Tibial artery (tissue), 4 donors: Measurements from ENCODE around the gene TACC3.

Source experiments
- DNase-seq, 2 donors: peaks; one replicate each; pipeline ENCODE4 v3.0.0-alpha.2; 2019
- H3K27ac ChIP-seq, 2 donors: fragments of 200-600 bp; sonication (generic) in 1 of 2; 1 replicate in 1 of 2; 2 replicates in 1 of 2; pipeline ENCODE4 v1.5.1; 2018 to 2019; ENCODE audit warnings: mild to moderate bottlenecking in 1 of 2
- H3K27me3 ChIP-seq, 2 donors: fragments of 200-600 bp; sonication (generic) in 1 of 2; one replicate each; pipeline versions ENCODE4 v1.5.1 to v1.6.0; 2016 to 2019
- H3K36me3 ChIP-seq, 3 donors: fragments of 200-600 bp; sonication (generic) in 2 of 3; one replicate each; pipeline ENCODE4 v1.5.1; 2016 to 2019; ENCODE audit warnings: mild to moderate bottlenecking in 2 of 3
- H3K4me1 ChIP-seq, 4 donors: fragments of 200-600 bp; sonication (generic) in 2 of 4; 1 replicate in 3 of 4; 2 replicates in 1 of 4; pipeline ENCODE4 v1.5.1; 2016 to 2019
- H3K4me3 ChIP-seq, 2 donors: fragments of 200-600 bp; sonication (generic) in 1 of 2; 1 replicate in 1 of 2; 2 replicates in 1 of 2; pipeline ENCODE4 v1.5.1; 2018 to 2019; ENCODE audit warnings: mild to moderate bottlenecking in 2 of 2
- H3K9me3 ChIP-seq, 3 donors: fragments of 200-600 bp; sonication (generic) in 1 of 3; one replicate each; pipeline ENCODE4 v1.5.1; 2016 to 2019
- intact Hi-C: fragments of 100-400 bp; cut with DNase I; formaldehyde crosslinking; loops from one replicate; pipeline ENCODE4 v1.15.0; 2023; ENCODE audit warnings: low total_unique reads
- TF ChIP-seq, protein P1 (sequence below), 2 experiments: fragments of 200-600 bp in 1 of 2; fragments of 450-650 bp in 1 of 2; IDR thresholded peaks; one replicate each; pipeline ENCODE4 v1.5.1; 2017 to 2019; ENCODE audit warnings: antibody characterized with exemption in 2 of 2, mild to moderate bottlenecking in 1 of 2, moderate library complexity in 1 of 2

Gene TACC3

DNA sequence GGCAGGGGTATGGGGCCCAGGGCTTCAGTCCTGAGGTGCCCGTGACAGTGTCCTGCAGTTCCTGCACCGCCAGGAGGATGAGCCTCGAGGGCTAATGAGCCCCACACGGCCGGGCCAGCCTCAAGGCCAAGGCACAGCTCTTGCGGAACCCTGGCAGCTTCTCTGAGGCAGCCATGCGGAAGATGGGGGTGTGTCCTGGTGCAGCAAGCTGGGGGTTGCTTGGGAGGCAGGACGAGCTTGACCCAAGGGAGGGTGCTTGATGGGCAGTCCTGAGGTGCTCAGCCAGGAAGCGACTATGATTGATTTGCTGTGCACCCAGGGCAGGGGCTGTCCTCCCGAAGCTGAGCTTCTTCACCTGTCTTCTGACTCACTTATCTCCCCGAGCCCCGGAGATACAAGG is 62.6 kb downstream of the TACC3 start:
- H3K4me1 ChIP-seq = peaks cover 0 to 9% (median 4%) of the 10 kb centered on the region in 4 donors
- DNase-seq = no peak

GRCh38 chr4:1784395-1784788 is 63.1 kb downstream of the TACC3 start:
- TF ChIP-seq, protein P1, sequence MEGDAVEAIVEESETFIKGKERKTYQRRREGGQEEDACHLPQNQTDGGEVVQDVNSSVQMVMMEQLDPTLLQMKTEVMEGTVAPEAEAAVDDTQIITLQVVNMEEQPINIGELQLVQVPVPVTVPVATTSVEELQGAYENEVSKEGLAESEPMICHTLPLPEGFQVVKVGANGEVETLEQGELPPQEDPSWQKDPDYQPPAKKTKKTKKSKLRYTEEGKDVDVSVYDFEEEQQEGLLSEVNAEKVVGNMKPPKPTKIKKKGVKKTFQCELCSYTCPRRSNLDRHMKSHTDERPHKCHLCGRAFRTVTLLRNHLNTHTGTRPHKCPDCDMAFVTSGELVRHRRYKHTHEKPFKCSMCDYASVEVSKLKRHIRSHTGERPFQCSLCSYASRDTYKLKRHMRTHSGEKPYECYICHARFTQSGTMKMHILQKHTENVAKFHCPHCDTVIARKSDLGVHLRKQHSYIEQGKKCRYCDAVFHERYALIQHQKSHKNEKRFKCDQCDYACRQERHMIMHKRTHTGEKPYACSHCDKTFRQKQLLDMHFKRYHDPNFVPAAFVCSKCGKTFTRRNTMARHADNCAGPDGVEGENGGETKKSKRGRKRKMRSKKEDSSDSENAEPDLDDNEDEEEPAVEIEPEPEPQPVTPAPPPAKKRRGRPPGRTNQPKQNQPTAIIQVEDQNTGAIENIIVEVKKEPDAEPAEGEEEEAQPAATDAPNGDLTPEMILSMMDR (IDR thresholded peaks at IDR 0.05) = no peak
- Histone ChIP-seq H3K36me3 (no peaks in the 10 kb centered on the region), H3K27me3 (peaks cover 0 to 22% of the 10 kb centered on the region in 2 donors), H3K9me3 (no peaks in the 10 kb centered on the region), H3K4me3 (no peak overlapping the region), H3K4me1 (peaks cover 0 to 9% (median 4%) of the 10 kb centered on the region in 4 donors), H3K27ac (no peak overlapping the region)
- intact Hi-C loops = no loop called here
- DNase-seq = no peak

More for the DNA sequence above, 62.6 kb downstream of the TACC3 start:
- Histone ChIP-seq H3K27ac (no peak overlapping the region), H3K36me3 (no peaks in the 10 kb centered on the region), H3K9me3 (no peaks in the 10 kb centered on the region), H3K4me3 (no peak overlapping the region), H3K27me3 (peaks cover 0 to 26% of the 10 kb centered on the region in 2 donors)
- intact Hi-C loops = no loop called here
- TF ChIP-seq, protein P1 (IDR thresholded peaks at IDR 0.05) = no peak

DNA sequence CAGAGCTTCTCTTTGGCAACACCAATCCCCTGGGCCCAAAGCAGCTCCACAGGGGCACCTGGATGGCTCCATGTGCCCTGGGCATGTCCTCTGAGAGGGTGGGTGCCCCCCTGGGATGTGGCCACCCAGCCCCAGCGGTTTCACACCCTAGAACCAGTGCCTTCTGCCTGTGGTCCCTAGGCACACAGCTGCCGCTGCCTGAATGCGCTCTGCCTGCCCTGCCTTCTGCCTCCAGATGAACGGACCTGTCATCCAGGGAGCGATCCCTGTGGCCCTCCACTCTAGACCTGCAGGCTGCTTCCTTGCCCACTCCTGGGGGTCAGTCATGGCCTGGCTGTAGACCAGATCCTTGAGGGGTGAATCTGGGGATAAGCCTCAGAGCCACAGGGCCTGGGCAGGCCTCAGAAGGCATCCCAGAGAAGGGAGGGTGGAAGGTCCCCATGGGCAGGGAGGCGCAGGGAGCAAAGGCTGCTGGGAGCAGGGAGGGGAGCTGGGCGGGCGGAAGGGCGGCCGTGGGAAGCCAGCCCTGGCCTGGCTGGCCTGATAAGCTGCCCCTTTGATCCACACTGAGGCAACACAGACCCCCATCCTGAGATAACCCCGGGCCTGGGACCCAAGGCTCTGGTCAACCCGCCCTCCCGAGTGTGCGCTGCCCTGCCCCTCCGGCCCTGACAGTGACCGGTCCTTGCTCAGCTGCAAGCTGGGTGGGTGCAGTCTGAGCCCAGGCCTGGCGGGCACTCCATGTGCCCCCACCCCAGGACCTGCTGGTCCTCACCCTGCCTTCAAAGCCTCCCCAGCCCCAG is 63.7 kb downstream of the TACC3 start:
- no peak for DNase-seq
- H3K4me1 ChIP-seq = peaks cover 0 to 9% (median 4%) of the 10 kb centered on the region in 4 donors
- H3K27me3 ChIP-seq = peaks cover 0 to 24% of the 10 kb centered on the region in 2 donors
- intact Hi-C loops = no loop called here
- no peak overlapping the region for H3K27ac ChIP-seq
- TF ChIP-seq, protein P1 (IDR thresholded peaks at IDR 0.05) = no peak
- no peak overlapping the region for H3K4me3 ChIP-seq
- no peaks in the 10 kb centered on the region for H3K36me3 ChIP-seq
- no peaks in the 10 kb centered on the region for H3K9me3 ChIP-seq

DNA sequence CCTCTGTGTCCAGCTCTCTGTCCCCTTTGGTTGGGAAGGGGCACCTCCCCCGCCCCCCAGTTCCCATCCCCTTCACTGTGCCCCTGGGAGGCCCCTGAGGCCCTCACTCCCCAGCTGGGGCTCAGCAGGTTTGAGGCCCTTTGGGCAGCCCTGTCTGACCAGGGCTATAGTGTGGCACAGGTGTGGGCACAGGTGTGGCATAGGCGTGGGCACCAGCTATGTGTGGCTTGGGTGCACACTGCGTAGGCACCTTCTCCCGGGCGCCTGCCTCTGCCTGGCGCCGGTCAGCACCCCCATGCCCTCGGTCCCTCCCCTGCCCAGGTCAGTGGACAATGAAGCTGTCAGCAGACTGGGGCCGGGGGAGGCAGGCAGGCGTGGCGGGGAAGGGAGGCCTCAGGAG is 64.3 kb downstream of the TACC3 start:
- H3K27me3 ChIP-seq = peaks cover 0 to 30% of the 10 kb centered on the region in 2 donors
- no peaks in the 10 kb centered on the region for H3K36me3 ChIP-seq
- no peak overlapping the region for H3K4me3 ChIP-seq
- no peaks in the 10 kb centered on the region for H3K9me3 ChIP-seq
- DNase-seq = no peak
- peaks cover 0 to 9% (median 4%) of the 10 kb centered on the region in 4 donors for H3K4me1 ChIP-seq
- TF ChIP-seq, protein P1 (IDR thresholded peaks at IDR 0.05) = no peak
- intact Hi-C loops = no loop called here
- H3K27ac ChIP-seq = no peak overlapping the region

DNA sequence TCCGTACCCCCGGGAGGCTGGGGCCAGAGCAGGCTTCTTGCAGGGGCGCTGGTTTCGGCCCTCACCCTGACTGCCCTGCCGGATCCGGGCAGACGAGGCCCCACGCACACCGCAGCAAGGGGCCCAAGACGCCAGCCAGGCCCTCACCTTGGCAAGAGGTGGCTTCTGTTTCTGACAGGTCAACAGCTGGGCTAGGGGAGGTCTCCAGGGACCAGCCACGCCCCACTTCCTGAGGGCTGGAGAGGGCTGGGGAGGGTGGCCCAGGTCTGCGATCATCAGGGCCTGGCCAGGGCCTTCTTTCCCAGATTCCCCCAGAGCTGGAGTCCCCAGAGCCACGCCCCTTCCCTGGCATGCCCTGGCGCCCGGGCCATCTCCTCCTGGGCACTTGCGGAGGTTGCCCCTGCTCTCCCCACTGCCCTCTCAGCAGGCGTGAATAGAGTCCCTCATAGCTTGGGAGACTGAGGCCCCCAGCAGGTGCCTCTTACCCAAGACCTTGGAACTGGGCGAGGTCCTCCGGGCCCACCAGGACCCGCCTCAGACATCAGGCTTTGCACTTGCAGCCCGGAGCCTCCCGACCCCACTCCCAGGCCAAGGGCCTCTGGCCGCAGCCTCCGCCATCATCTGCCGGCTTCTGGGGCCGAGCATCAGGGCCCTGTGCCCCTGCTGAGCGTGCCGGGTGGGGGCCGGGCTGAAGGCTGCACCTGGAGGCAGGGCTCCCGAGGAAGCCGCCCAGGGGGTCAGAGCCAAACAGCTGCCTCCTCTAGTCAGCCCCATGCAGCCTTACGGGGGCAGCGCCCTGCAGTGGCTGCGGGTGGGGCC is 65.4 kb downstream of the TACC3 start:
- H3K4me3 ChIP-seq = no peak overlapping the region
- no peak overlapping the region for H3K27ac ChIP-seq
- TF ChIP-seq, protein P1 (IDR thresholded peaks at IDR 0.05) = no peak
- H3K36me3 ChIP-seq = no peaks in the 10 kb centered on the region
- intact Hi-C loops = no loop called here
- H3K9me3 ChIP-seq = no peaks in the 10 kb centered on the region
- peaks cover 0 to 9% (median 4%) of the 10 kb centered on the region in 4 donors for H3K4me1 ChIP-seq
- H3K27me3 ChIP-seq = peaks cover 0 to 31% of the 10 kb centered on the region in 2 donors
- no peak for DNase-seq
